H1 (cell line): ENCODE results near the gene WNT9A. TPM values are rescaled to one million over a fixed set of nuclear protein-coding genes. Genes with fewer than 3 reads are reported as not detected.

Experiments used
- BRCA1 ChIP-seq: IDR thresholded peaks from 2 replicates; pipeline ENCODE4 v1.6.1; 2012; ENCODE audit warnings: low read depth, low read length, improper control_type of control experiment
- MAFK ChIP-seq: IDR thresholded peaks from 2 replicates; pipeline ENCODE4 v1.6.1; 2012; ENCODE audit warnings: low read depth, mild to moderate bottlenecking, improper control_type of control experiment, low read length
- POLR2AphosphoS5 ChIP-seq: IDR thresholded peaks from 2 replicates; pipeline ENCODE4 v1.6.1; 2011; ENCODE audit warnings: low read depth, low read length
- SIRT6 ChIP-seq: IDR thresholded peaks from one replicate; pipeline ENCODE4 v1.7.1; 2012; ENCODE audit warnings: low read length, inconsistent platforms
- SP2 ChIP-seq: IDR thresholded peaks from 2 replicates; pipeline ENCODE4 v1.6.1; 2012; ENCODE audit warnings: mild to moderate bottlenecking, low read length, inconsistent platforms
- SRF ChIP-seq: IDR thresholded peaks from 2 replicates; pipeline ENCODE4 v1.6.1; 2011; ENCODE audit warnings: mild to moderate bottlenecking, low read depth, low read length, moderate library complexity
- polyA plus RNA-seq, 7 experiments: library from polyadenylated mRNA; depleted of rRNA in 3 of 7; stranded (reverse) in 5 of 7; unstranded in 2 of 7; fragments of >200 nt in 5 of 7; fragments of 200-250 nt in 2 of 7; gene quantifications; 1 replicate in 5 of 7; 2 replicates in 1 of 7; 4 replicates in 1 of 7; pipeline versions ENCODE4 v1.2.1 to v1.2.3, GENCODE V29; 2011 to 2013; ENCODE audit warnings: missing spikeins in 2 of 7, mixed read lengths in 2 of 7
- total RNA-seq: library from RNA; stranded (reverse); fragmentation: NEBNext Ultra II Directional; extraction: Animal tissue kit (Norgen Biotek cat#: 25700); gene quantifications from 2 replicates; pipeline ENCODE4 v1.2.1, GENCODE V29; 2021

WNT9A gene
- total and polyA plus RNA-seq, 2 of the 8 experiments (the other 6 are each of a cell fraction or from before 2014, with no cell fraction given): 1.1 to 1.5 TPM

DNA sequence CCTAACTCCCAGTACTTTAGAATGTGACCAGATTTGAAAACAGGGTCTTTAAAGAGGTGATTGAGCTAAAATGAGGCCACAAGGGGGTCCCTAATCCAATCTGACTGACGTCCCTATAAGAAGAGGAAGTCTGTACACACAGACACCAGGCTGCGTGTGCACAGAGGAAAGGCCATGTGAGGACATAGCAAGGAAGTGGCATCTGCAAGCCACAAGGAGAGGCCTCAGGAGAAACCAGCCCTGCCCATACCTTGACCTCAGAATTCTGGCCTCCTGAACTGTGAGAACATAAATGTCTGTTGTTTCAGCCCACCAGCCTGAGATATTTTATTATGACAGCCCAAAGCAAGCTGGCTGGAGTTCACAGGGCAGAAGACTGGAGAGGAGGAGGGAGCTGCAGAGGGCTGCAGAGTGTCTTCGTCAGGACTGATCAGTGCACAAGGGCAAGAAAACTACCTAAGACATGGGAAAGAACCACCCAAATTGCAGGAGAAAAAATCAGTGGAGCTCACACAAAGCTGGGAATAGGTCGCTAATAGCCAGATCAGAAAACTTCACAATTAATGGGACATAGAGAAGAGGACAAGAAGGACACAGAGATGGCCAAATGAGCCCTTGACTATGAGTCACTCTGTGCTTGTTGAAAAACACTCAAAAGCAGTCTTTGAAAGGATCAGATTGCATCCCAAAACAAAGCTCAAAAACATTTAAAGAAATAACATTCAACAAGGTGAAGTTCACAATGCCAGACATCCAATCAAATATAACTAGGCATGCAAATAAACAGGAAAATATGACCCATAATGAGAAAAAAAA lies 14.1 kb upstream of the WNT9A start (continued):
- TF ChIP-seq BRCA1 (no peak), SRF (no peak), SP2 (no peak), SIRT6 (no peak), POLR2AphosphoS5 (no peak), MAFK (no peak)
